Raji (cell line): ENCODE data around the gene EIF2S3B.

Experiments
- POLR2A ChIP-seq: IDR thresholded peaks from 2 replicates; pipeline ENCODE4 v1.6.1; 2011; ENCODE audit warnings: low read depth, low read length, control low read depth; ENCODE audit not compliant: insufficient read depth

Gene EIF2S3B

GRCh38 chr12:10543499-10543898, 37.8 kb downstream of the EIF2S3B start:
- TF ChIP-seq POLR2A: no peak

- TF ChIP-seq POLR2A: no peak
Observed at GRCh38 chr12:10551375-10551774, 45.7 kb downstream of the EIF2S3B start.

- TF ChIP-seq POLR2A: no peak
Observed at GRCh38 chr12:10553148-10553547, 47.5 kb downstream of the EIF2S3B start.

- no peak for TF ChIP-seq POLR2A
Observed at GRCh38 chr12:10554228-10554755, 48.6 kb downstream of the EIF2S3B start.

GRCh38 chr12:10554756-10555481, 49.2 kb downstream of the EIF2S3B start:
- TF ChIP-seq POLR2A: no peak

- no peak for TF ChIP-seq POLR2A
Observed at GRCh38 chr12:10557329-10557728, 51.6 kb downstream of the EIF2S3B start.

GRCh38 chr12:10557766-10558165, 52.1 kb downstream of the EIF2S3B start:
- no peak for TF ChIP-seq POLR2A
